ENCODE data around the gene IQGAP1. TPM values are rescaled to one million over a fixed set of nuclear protein-coding genes. Genes with fewer than 3 reads are reported as not detected.
"Not testable (repeated sequence)": the region's sequence is repeated elsewhere in the genome, so short reads cannot be mapped to it uniquely, and the experiment has no call there.

The IQGAP1 gene
- total and polyA plus RNA-seq, 8 donors, result 22.3 to 222 (median 86.4) TPM

GRCh38 chr15:90344662-90345061 is 43.4 kb upstream of the IQGAP1 start:
- H3K4me3 ChIP-seq, result no peak overlapping the region
- H3K9me3 ChIP-seq, result no peaks in the 10 kb centered on the region
- H3K27me3 ChIP-seq, result no peaks in the 10 kb centered on the region
- TF ChIP-seq POLR2A (IDR thresholded peaks at IDR 0.05) (no peak), POLR2AphosphoS5 (IDR thresholded peaks at IDR 0.05) (no peak), EP300 (IDR thresholded peaks at IDR 0.05) (no peak), CTCF (IDR thresholded peaks at IDR 0.05) (no peak)
- H3K36me3 ChIP-seq, result no peaks in the 10 kb centered on the region
- intact Hi-C loops (cut with DNase I; ENCODE audit: low total_unique reads), result no loop called here
- WGBS, 5 donors, result 84 to 93% (median 87%) methylated on average over 1 of the region's 1 CpG
- no peak for DNase-seq
- H3K4me1 ChIP-seq, result peaks cover 0 to 17% (median 0%) of the 10 kb centered on the region in 4 donors
- H3K27ac ChIP-seq, result no peak overlapping the region

GRCh38 chr15:90345857-90346256 is 42.2 kb upstream of the IQGAP1 start:
- Histone ChIP-seq H3K4me1 (peaks cover 0 to 17% (median 0%) of the 10 kb centered on the region in 4 donors), H3K27me3 (no peaks in the 10 kb centered on the region), H3K36me3 (no peaks in the 10 kb centered on the region), H3K4me3 (no peak overlapping the region), H3K9me3 (no peaks in the 10 kb centered on the region), H3K27ac (no peak overlapping the region)
- intact Hi-C loops (cut with DNase I; ENCODE audit: low total_unique reads), result no loop called here
- TF ChIP-seq POLR2AphosphoS5 (IDR thresholded peaks at IDR 0.05) (no peak), CTCF (IDR thresholded peaks at IDR 0.05) (no peak), POLR2A (IDR thresholded peaks at IDR 0.05) (no peak), EP300 (IDR thresholded peaks at IDR 0.05) (no peak)
- WGBS, 5 donors, result 21 to 49% (median 44%) methylated on average over 2 of the region's 2 CpGs
- no peak for DNase-seq

- H3K4me3 ChIP-seq; H3K27me3 ChIP-seq; DNase-seq; H3K9me3 ChIP-seq; intact Hi-C loops (cut with DNase I; ENCODE audit: low total_unique reads); H3K27ac ChIP-seq; H3K36me3 ChIP-seq: not testable (repeated sequence)
- peaks cover 4 to 16% (median 8%) of the 10 kb centered on the region in 4 donors for H3K4me1 ChIP-seq
- 88 to 100% (median 96%) methylated on average over 1 of the region's 1 CpG for WGBS, 5 donors
These were observed 40.5 kb upstream of the IQGAP1 start for GRCh38 chr15:90347431-90348065.

GRCh38 chr15:90348456-90348855 is 39.6 kb upstream of the IQGAP1 start:
- 82 to 90% (median 88%) methylated on average over 6 of the region's 6 CpGs for WGBS, 5 donors
- no peaks in the 10 kb centered on the region for H3K9me3 ChIP-seq
- no peaks in the 10 kb centered on the region for H3K36me3 ChIP-seq
- H3K27ac ChIP-seq, result no peak overlapping the region
- no peaks in the 10 kb centered on the region for H3K27me3 ChIP-seq
- intact Hi-C loops (cut with DNase I; ENCODE audit: low total_unique reads), result no loop called here
- H3K4me1 ChIP-seq, result peaks cover 4 to 13% (median 13%) of the 10 kb centered on the region in 4 donors
- no peak for DNase-seq
- no peak for TF ChIP-seq POLR2A (IDR thresholded peaks at IDR 0.05)
- TF ChIP-seq EP300 (IDR thresholded peaks at IDR 0.05), result no peak
- TF ChIP-seq POLR2AphosphoS5 (IDR thresholded peaks at IDR 0.05), result no peak
- TF ChIP-seq CTCF (IDR thresholded peaks at IDR 0.05), result no peak
- H3K4me3 ChIP-seq, result no peak overlapping the region

GRCh38 chr15:90349072-90349471 is 39.0 kb upstream of the IQGAP1 start:
- Histone ChIP-seq H3K27ac (no peak overlapping the region), H3K9me3 (no peaks in the 10 kb centered on the region), H3K4me3 (no peak overlapping the region), H3K4me1 (peaks cover 4 to 13% (median 12%) of the 10 kb centered on the region in 4 donors), H3K27me3 (no peaks in the 10 kb centered on the region), H3K36me3 (no peaks in the 10 kb centered on the region)
- intact Hi-C loops (cut with DNase I; ENCODE audit: low total_unique reads), result no loop called here
- no peak for DNase-seq
- 92 to 95% (median 93%) methylated on average over 20 to 21 of the region's 21 CpGs for WGBS, 5 donors
- TF ChIP-seq POLR2A (IDR thresholded peaks at IDR 0.05) (no peak), EP300 (IDR thresholded peaks at IDR 0.05) (no peak), POLR2AphosphoS5 (IDR thresholded peaks at IDR 0.05) (no peak), CTCF (IDR thresholded peaks at IDR 0.05) (no peak)
